ENCODE data around the gene SERTAD1.

SERTAD1 gene

DNA sequence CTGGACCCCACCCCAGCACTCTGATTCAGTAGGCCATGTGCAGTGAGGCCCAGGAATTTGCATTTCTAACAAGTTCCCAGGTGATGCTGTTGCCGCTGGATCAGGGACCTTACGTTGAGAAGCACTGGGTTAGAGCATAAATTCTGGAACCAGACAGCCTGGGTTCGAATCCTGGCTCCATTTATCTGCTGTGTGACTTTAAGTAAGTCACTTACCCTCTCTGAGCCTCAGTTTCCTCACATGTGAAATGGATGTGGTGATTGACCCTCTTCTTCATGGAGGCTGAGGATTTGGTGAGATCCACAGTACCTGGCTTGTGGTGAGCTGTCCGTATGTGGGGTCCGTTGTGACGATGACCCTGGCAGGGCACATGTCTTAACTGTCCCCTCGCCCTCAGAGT lies 51.7 kb downstream of the SERTAD1 start:
- DNase-seq = no peak

DNA sequence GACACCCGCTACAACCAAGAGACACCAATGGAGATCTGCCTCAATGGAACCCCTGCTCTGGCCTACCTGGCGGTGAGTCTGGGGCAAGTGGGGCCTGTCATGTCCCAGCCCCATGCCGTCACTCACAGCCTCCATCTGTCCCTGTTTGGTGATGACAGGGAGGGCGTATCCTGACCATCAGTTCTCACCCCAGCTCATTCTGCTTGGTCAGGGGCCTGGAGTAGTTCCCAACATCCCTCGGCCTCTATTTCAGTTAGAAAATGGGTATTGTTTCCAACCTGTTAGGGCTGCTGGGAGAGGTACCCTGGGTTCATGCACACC lies 54.0 kb downstream of the SERTAD1 start:
- DNase-seq = no peak
